Lower lobe of right lung (tissue), 2 donors: ENCODE data around the gene AUTS2. TPM values are rescaled to one million over a fixed set of nuclear protein-coding genes. Genes with fewer than 3 reads are reported as not detected.

ENCODE experiments used
- ATAC-seq, 2 donors: fragments of 200-7000 bp; cut with Tn5 transposase; one replicate each; pipeline ENCODE4 v1.9.1; 2020 to 2022; ENCODE audit warnings: mild to moderate bottlenecking in 2 of 2, moderate library complexity in 2 of 2
- DNase-seq: peaks from one replicate; pipeline ENCODE4 v3.0.0-alpha.2; 2020
- H3K27ac ChIP-seq: fragments of 200-600 bp; one replicate; pipeline ENCODE4 v1.8.0; 2022
- H3K27me3 ChIP-seq: fragments of 200-600 bp; one replicate; pipeline ENCODE4 v1.8.0; 2022; ENCODE audit warnings: low read depth
- H3K36me3 ChIP-seq: fragments of 200-600 bp; one replicate; pipeline ENCODE4 v1.8.0; 2022; ENCODE audit warnings: mild to moderate bottlenecking
- H3K4me1 ChIP-seq: fragments of 200-600 bp; one replicate; pipeline ENCODE4 v1.8.0; 2022
- H3K4me3 ChIP-seq: fragments of 200-600 bp; one replicate; pipeline ENCODE4 v1.8.0; 2022; ENCODE audit warnings: mild to moderate bottlenecking
- H3K9me3 ChIP-seq: fragments of 200-600 bp; one replicate; pipeline ENCODE4 v1.8.0; 2022
- intact Hi-C: fragments of 100-400 bp; cut with DNase I; formaldehyde crosslinking; loops from one replicate; pipeline ENCODE4 v1.11.0; 2022
- total RNA-seq: library from RNA; stranded (reverse); fragmentation: NEBNext Ultra II Directional; extraction: Animal tissue kit (Norgen Biotek cat#: 25700); gene quantifications from one replicate; pipeline ENCODE4 v1.2.1, GENCODE V29; 2021
- TF ChIP-seq, protein P1 (sequence below): fragments of 200-600 bp; IDR thresholded peaks from one replicate; pipeline ENCODE4 v1.8.0; 2022; ENCODE audit warnings: antibody characterized with exemption, mild to moderate bottlenecking
- donor health status: DM: no; HTN: yes; CAD: no; lungs with severe emphysema.

The AUTS2 gene
- total RNA-seq, 1 donor from 2014 or later = 45.7 TPM

DNA sequence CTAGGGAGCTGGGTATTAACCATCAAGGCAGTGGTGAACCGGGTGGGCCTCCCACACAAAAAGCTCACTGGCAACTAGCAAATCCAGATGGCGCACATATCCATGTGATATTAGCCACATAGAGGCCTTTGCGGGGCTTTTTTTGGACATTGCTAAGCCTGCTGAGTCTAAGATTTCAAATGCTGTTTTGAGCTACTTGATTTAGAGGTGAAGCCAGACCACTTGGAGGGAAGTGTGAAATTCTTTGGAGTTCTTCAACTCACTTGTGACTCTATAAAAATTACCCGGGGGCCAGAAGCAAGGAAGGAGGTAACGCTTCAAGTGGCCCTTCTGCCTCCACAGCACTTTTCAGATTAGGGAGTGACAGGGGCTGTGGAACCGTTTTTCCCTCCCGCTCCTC is 913.9 kb downstream of the AUTS2 start:
- Histone ChIP-seq H3K4me1 (no peaks in the 10 kb centered on the region), H3K9me3 (no peaks in the 10 kb centered on the region), H3K36me3 (no peaks in the 10 kb centered on the region), H3K4me3 (no peak overlapping the region), H3K27me3 (no peaks in the 10 kb centered on the region), H3K27ac (no peak overlapping the region)
- TF ChIP-seq, protein P1, sequence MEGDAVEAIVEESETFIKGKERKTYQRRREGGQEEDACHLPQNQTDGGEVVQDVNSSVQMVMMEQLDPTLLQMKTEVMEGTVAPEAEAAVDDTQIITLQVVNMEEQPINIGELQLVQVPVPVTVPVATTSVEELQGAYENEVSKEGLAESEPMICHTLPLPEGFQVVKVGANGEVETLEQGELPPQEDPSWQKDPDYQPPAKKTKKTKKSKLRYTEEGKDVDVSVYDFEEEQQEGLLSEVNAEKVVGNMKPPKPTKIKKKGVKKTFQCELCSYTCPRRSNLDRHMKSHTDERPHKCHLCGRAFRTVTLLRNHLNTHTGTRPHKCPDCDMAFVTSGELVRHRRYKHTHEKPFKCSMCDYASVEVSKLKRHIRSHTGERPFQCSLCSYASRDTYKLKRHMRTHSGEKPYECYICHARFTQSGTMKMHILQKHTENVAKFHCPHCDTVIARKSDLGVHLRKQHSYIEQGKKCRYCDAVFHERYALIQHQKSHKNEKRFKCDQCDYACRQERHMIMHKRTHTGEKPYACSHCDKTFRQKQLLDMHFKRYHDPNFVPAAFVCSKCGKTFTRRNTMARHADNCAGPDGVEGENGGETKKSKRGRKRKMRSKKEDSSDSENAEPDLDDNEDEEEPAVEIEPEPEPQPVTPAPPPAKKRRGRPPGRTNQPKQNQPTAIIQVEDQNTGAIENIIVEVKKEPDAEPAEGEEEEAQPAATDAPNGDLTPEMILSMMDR = no peak
- no peak for DNase-seq
- intact Hi-C loops = no loop called here
- ATAC-seq = peak; percentile 66

DNA sequence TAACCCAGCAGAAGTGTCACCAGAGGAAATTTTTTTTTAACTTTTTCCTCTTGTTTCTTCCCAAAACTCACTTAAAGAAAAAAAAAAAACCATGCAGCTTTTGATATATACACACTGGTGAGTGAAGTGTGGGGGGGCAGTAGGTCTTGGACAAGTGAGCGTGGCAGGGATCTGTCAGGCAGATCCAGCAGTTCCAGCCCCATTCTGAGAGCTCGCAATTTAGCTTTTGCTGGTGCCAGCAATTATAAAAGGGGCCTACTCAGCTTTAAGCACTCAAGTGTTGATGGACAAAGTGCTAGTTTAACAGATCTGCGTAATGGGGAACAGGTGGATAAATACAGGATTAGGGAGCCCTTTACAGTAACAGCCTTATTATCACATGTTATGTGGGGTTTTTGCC is 914.5 kb downstream of the AUTS2 start:
- ATAC-seq = peak in 1 of 2 donors; percentile 39
- Histone ChIP-seq H3K9me3 (no peaks in the 10 kb centered on the region), H3K36me3 (no peaks in the 10 kb centered on the region), H3K27ac (no peak overlapping the region), H3K27me3 (no peaks in the 10 kb centered on the region), H3K4me1 (no peaks in the 10 kb centered on the region), H3K4me3 (no peak overlapping the region)
- TF ChIP-seq, protein P1 = no peak
- intact Hi-C loops = no loop called here
- no peak for DNase-seq

DNA sequence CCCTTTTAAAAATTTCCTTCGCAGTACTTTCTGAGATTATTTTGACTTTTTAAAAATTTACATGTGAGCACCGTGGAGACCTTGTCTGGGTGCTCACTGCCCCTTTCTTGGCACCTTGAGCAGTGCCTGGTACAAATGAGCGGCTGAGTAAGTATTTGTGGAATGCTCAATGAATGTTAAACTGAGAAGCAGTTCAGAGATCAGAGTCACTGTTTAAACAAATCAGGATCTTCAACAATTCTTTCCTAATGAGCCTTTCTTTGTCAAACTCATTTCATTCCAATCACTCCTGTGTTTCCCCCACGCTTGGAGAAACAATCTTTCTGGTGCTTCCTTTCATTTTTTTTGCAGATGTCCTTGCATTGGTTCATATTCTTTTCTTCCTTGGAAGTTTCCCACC is 922.3 kb downstream of the AUTS2 start:
- Histone ChIP-seq H3K9me3 (no peaks in the 10 kb centered on the region), H3K36me3 (no peaks in the 10 kb centered on the region), H3K27me3 (no peaks in the 10 kb centered on the region), H3K4me3 (no peak overlapping the region), H3K4me1 (peaks cover 8% of the 10 kb centered on the region), H3K27ac (no peak overlapping the region)
- intact Hi-C loops = no loop called here
- DNase-seq (no peak), ATAC-seq (no peak)
- TF ChIP-seq, protein P1 = no peak

DNA sequence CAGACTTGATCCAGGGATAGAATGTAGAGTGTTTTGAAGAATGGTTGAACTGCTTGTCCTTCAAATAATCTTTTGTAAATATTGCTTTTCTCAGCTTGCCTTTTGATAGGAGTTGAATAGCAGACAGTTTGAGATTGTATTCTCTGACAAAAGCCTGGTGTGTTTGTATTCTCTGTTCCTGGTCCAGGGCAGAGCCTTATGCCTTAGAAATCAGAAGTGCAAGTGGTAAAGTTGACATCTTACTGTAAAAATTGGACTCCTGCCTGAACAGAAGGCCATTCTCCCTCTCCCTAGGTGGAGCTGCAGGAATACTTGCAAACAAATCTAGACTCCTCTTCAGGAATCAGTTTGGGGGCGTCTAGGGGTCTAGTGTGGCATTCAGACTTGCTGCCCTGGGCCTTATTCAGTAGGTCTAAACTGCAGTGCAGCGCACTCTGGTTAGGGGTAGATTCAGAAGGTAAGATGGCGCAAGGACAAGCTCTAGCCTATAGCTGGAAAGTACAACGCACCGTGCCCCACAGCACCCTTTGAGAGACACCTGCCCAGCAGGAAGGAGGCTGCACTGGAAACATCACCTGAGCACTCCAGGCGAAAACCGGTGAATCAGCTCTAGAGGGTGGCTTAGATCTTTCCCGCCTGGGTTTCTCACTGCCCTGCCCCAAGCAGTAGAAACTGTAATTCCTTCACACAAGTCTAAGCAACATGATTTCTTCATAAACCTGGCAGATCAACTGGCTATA is 925.1 kb downstream of the AUTS2 start:
- no peak for DNase-seq
- Histone ChIP-seq H3K4me3 (no peak overlapping the region), H3K27me3 (no peaks in the 10 kb centered on the region), H3K36me3 (no peaks in the 10 kb centered on the region), H3K9me3 (no peaks in the 10 kb centered on the region), H3K27ac (no peak overlapping the region), H3K4me1 (peaks cover 8% of the 10 kb centered on the region)
- TF ChIP-seq, protein P1 = no peak
- no peak for ATAC-seq
- intact Hi-C loops = no loop called here

DNA sequence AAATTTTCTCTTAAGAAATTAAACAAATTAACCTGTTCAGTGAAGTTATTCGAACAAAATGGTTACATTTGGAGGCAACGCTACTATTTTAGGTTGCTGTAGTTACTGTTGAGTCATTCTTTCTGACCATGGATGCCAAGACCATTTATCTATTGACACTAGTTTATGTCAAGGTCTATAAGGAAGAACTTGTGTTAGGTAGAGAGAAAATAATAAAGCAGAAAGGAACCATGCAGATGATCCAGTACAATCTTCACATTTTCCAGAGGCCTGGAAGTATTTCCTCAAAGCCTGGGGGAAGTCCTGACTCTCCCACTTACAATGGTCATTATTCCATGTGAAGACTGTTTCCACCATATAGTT is 925.7 kb downstream of the AUTS2 start:
- Histone ChIP-seq H3K27me3 (no peaks in the 10 kb centered on the region), H3K36me3 (no peaks in the 10 kb centered on the region), H3K9me3 (no peaks in the 10 kb centered on the region), H3K4me3 (no peak overlapping the region), H3K4me1 (peaks cover 8% of the 10 kb centered on the region), H3K27ac (no peak overlapping the region)
- DNase-seq = no peak
- TF ChIP-seq, protein P1 = no peak
- ATAC-seq = no peak
- intact Hi-C loops = no loop called here
